Measurements from ENCODE around the gene CXCL5. TPM values are rescaled to one million over a fixed set of nuclear protein-coding genes. Genes with fewer than 3 reads are reported as not detected.
"Not testable (repeated sequence)": the region's sequence is repeated elsewhere in the genome, so short reads cannot be mapped to it uniquely, and the experiment has no call there.

Gene CXCL5
- polyA plus RNA-seq, 1 experiment, result 0.69 TPM

- ChIA-PET CTCF (no interaction called here), POLR2A (no interaction called here)
- Histone ChIP-seq H3K4me3 (ENCODE audit: low read depth, low read length) (no peak overlapping the region), H3K9me3 (ENCODE audit: control insufficient read depth, insufficient read depth, low read length) (no peaks in the 10 kb centered on the region), H3K27me3 (ENCODE audit: control insufficient read depth, insufficient read depth, low read length) (no peaks in the 10 kb centered on the region), H3K27ac (ENCODE audit: low read depth, low read length) (no peak overlapping the region)
- no peak for DNase-seq (ENCODE audit: low read depth, low spot score)
- no peak for TF ChIP-seq CTCF (IDR thresholded peaks at IDR 0.05; ENCODE audit: low read depth, low read length)
Observed at GRCh38 chr4:73984736-73985527, 13.5 kb downstream of the CXCL5 start.

- DNase-seq (ENCODE audit: low read depth, low spot score); H3K4me3 ChIP-seq (ENCODE audit: low read depth, low read length); H3K9me3 ChIP-seq (ENCODE audit: control insufficient read depth, insufficient read depth, low read length); H3K27me3 ChIP-seq (ENCODE audit: control insufficient read depth, insufficient read depth, low read length); CTCF ChIA-PET; POLR2A ChIA-PET; H3K27ac ChIP-seq (ENCODE audit: low read depth, low read length): not testable (repeated sequence)
Observed at GRCh38 chr4:73981175-73981574, 17.3 kb downstream of the CXCL5 start.

GRCh38 chr4:73979407-73979957 lies 19.0 kb downstream of the CXCL5 start:
- DNase-seq (ENCODE audit: low read depth, low spot score), result no peak
- TF ChIP-seq CTCF (IDR thresholded peaks at IDR 0.05; ENCODE audit: low read depth, low read length), result no peak
- ChIA-PET POLR2A (interaction anchor here (1.2 kb wide), 1 partner anchor 120 kb away, joined by 3 read pairs; no protein-coding TSS in a partner anchor), CTCF (interaction anchor here (0.9 kb wide), 1 partner anchor 59 kb away, joined by 3 read pairs; the partner anchor contains the start of gene CXCL3)
- no peak overlapping the region for H3K27ac ChIP-seq (ENCODE audit: low read depth, low read length)
- H3K27me3 ChIP-seq (ENCODE audit: control insufficient read depth, insufficient read depth, low read length), result no peaks in the 10 kb centered on the region
- no peak overlapping the region for H3K4me3 ChIP-seq (ENCODE audit: low read depth, low read length)
- 0 out of 2 replicates have a peak, but pooled peaks cover 5% of the 10 kb centered on the region for H3K9me3 ChIP-seq (ENCODE audit: control insufficient read depth, insufficient read depth, low read length)

- Histone ChIP-seq H3K9me3 (ENCODE audit: control insufficient read depth, insufficient read depth, low read length) (0 out of 2 replicates have a peak, but pooled peaks cover 5% of the 10 kb centered on the region), H3K27ac (ENCODE audit: low read depth, low read length) (peak overlapping the region; percentile 22), H3K27me3 (ENCODE audit: control insufficient read depth, insufficient read depth, low read length) (no peaks in the 10 kb centered on the region), H3K4me3 (ENCODE audit: low read depth, low read length) (no peak overlapping the region)
- CTCF ChIA-PET, result interaction anchor here (0.9 kb wide), 1 partner anchor 60 kb away, joined by 3 read pairs; the partner anchor contains the start of gene CXCL3
- POLR2A ChIA-PET, result interaction anchor here (1.2 kb wide), 1 partner anchor 119 kb away, joined by 3 read pairs; no protein-coding TSS in a partner anchor
- DNase-seq (ENCODE audit: low read depth, low spot score), result peak; percentile 47
- no peak for TF ChIP-seq CTCF (IDR thresholded peaks at IDR 0.05; ENCODE audit: low read depth, low read length)
Observed at GRCh38 chr4:73978886-73979285, 19.6 kb downstream of the CXCL5 start.

- ChIA-PET CTCF (interaction anchor here (1.3 kb wide), 1 partner anchor 157 kb away, joined by 7 read pairs; no protein-coding TSS in a partner anchor), POLR2A (no interaction called here)
- Histone ChIP-seq H3K9me3 (ENCODE audit: control insufficient read depth, insufficient read depth, low read length) (0 out of 2 replicates have a peak, but pooled peaks cover 5% of the 10 kb centered on the region), H3K4me3 (ENCODE audit: low read depth, low read length) (no peak overlapping the region), H3K27me3 (ENCODE audit: control insufficient read depth, insufficient read depth, low read length) (no peaks in the 10 kb centered on the region), H3K27ac (ENCODE audit: low read depth, low read length) (no peak overlapping the region)
- no peak for TF ChIP-seq CTCF (IDR thresholded peaks at IDR 0.05; ENCODE audit: low read depth, low read length)
- DNase-seq (ENCODE audit: low read depth, low spot score), result no peak
Observed at GRCh38 chr4:73976716-73977115, 21.8 kb downstream of the CXCL5 start.

Data from AG04450 (cell line).